ENCODE results near the gene NANOGP8. TPM values are rescaled to one million over a fixed set of nuclear protein-coding genes. Genes with fewer than 3 reads are reported as not detected.
A peak's percentile ranks its signal among the peaks of the same experiment; 100 is the strongest.

The NANOGP8 gene
- total RNA-seq, 1 experiment from 2014 or later, result not detected

DNA sequence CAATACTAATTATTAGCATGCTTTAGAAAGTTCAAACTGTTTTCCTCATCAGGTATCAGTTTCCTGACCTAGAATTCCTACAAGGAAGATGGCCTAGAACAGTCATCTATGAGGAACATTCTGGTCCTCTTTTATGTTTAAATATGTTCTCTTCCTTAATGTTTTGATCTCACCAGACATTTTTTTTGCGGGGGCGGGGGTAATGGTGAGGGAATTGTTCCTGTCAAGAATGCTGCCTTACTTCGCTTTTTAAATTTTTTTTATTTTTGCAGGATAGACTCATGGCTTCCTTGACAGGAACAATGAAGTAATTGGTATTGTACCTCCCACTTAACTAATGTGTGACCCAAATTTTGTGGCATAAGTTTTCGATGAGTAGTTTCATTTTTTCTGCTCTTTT, 44.3 kb upstream of the NANOGP8 start:
- CTCF ChIA-PET, result no interaction called here

DNA sequence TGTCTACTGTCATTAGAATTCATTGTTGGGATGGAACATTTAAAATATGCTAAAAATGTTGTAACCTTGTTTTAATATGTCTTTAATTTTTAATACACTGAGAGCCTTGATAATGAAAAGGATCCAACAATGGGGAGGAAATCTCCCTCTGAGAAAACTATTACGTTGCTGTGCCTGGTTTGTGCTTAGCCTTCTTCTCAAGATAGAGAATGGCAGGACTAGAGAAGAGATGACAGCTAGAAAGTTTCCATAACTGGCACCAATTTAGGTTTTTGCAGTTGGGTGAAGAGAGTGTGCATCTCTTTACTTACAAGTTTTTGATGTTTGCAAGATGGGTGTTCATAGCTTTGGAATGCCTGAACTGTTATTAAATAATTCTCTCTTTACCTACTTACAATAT, 42.6 kb upstream of the NANOGP8 start:
- H3K9me3 ChIP-seq (ENCODE audit: low read depth, low read length, poor library complexity, severe bottlenecking), result no peaks in the 10 kb centered on the region
- H3K27me3 ChIP-seq (replicated peaks; ENCODE audit: insufficient read depth, low read depth, low read length, poor library complexity), result no peaks in the 10 kb centered on the region
- POLR2A ChIA-PET (ENCODE audit: low non-redundant PET), result no interaction called here
- no peak overlapping the region for H3K27ac ChIP-seq (ENCODE audit: low read depth, low read length, poor library complexity, severe bottlenecking)
- intact Hi-C loops (cut with micrococcal nuclease; ENCODE audit: unreplicated experiment), result no loop called here
- CTCF ChIA-PET, result no interaction called here
- BruUV-seq (replicated peaks), result no TSS peak
- H3K4me1 ChIP-seq (ENCODE audit: insufficient read depth, low read length, poor library complexity, severe bottlenecking), result no peaks in the 10 kb centered on the region
- no peaks in the 10 kb centered on the region for H3K36me3 ChIP-seq (ENCODE audit: insufficient read depth, low read length, poor library complexity, severe bottlenecking)
- H3K4me3 ChIP-seq (ENCODE audit: low read depth, low read length, poor library complexity, severe bottlenecking), result no peak overlapping the region
- peak; percentile 22 for DNase-seq (ENCODE audit: low spot score)
- TF ChIP-seq EZH2 (IDR thresholded peaks at IDR 0.05; ENCODE audit: borderline replicate concordance, low read depth, low read length, poor library complexity, severe bottlenecking), result no peak
- TF ChIP-seq, protein P1, sequence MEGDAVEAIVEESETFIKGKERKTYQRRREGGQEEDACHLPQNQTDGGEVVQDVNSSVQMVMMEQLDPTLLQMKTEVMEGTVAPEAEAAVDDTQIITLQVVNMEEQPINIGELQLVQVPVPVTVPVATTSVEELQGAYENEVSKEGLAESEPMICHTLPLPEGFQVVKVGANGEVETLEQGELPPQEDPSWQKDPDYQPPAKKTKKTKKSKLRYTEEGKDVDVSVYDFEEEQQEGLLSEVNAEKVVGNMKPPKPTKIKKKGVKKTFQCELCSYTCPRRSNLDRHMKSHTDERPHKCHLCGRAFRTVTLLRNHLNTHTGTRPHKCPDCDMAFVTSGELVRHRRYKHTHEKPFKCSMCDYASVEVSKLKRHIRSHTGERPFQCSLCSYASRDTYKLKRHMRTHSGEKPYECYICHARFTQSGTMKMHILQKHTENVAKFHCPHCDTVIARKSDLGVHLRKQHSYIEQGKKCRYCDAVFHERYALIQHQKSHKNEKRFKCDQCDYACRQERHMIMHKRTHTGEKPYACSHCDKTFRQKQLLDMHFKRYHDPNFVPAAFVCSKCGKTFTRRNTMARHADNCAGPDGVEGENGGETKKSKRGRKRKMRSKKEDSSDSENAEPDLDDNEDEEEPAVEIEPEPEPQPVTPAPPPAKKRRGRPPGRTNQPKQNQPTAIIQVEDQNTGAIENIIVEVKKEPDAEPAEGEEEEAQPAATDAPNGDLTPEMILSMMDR (conservative IDR thresholded peaks at IDR 0.05; ENCODE audit: low read depth, low read length), result no peak

More for the DNA sequence above, 44.3 kb upstream of the NANOGP8 start:
- no peak for DNase-seq (ENCODE audit: low spot score)
- no peaks in the 10 kb centered on the region for H3K9me3 ChIP-seq (ENCODE audit: low read depth, low read length, poor library complexity, severe bottlenecking)
- intact Hi-C loops (cut with micrococcal nuclease; ENCODE audit: unreplicated experiment), result no loop called here
- no peaks in the 10 kb centered on the region for H3K36me3 ChIP-seq (ENCODE audit: insufficient read depth, low read length, poor library complexity, severe bottlenecking)
- POLR2A ChIA-PET (ENCODE audit: low non-redundant PET), result no interaction called here
- BruUV-seq (replicated peaks), result no TSS peak
- H3K4me3 ChIP-seq (ENCODE audit: low read depth, low read length, poor library complexity, severe bottlenecking), result no peak overlapping the region
- no peak overlapping the region for H3K27ac ChIP-seq (ENCODE audit: low read depth, low read length, poor library complexity, severe bottlenecking)
- no peaks in the 10 kb centered on the region for H3K4me1 ChIP-seq (ENCODE audit: insufficient read depth, low read length, poor library complexity, severe bottlenecking)
- no peaks in the 10 kb centered on the region for H3K27me3 ChIP-seq (replicated peaks; ENCODE audit: insufficient read depth, low read depth, low read length, poor library complexity)
- no peak for TF ChIP-seq EZH2 (IDR thresholded peaks at IDR 0.05; ENCODE audit: borderline replicate concordance, low read depth, low read length, poor library complexity, severe bottlenecking)
- TF ChIP-seq, protein P1 (conservative IDR thresholded peaks at IDR 0.05; ENCODE audit: low read depth, low read length), result no peak

DNA sequence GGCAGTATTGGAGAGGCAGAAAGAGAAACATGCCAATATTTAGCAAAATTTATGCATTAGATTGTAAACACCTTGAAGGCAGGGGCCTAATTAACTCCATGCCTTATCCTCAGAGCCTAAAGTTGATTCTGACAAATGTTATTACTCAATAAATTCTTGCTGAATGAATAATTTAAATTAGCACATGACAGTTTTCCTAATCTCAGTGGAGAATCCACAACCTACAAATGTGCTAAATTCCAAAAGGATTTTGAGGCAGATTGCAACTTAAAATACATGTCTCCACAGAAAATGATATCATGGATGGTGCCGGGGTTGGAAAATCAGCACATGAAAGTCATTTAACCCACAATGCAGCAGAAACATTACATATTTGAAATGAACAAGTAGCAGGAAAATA, 41.1 kb upstream of the NANOGP8 start:
- no peak for DNase-seq (ENCODE audit: low spot score)
- Histone ChIP-seq H3K27me3 (replicated peaks; ENCODE audit: insufficient read depth, low read depth, low read length, poor library complexity) (no peaks in the 10 kb centered on the region), H3K4me1 (ENCODE audit: insufficient read depth, low read length, poor library complexity, severe bottlenecking) (no peaks in the 10 kb centered on the region), H3K27ac (ENCODE audit: low read depth, low read length, poor library complexity, severe bottlenecking) (no peak overlapping the region), H3K4me3 (ENCODE audit: low read depth, low read length, poor library complexity, severe bottlenecking) (no peak overlapping the region), H3K36me3 (ENCODE audit: insufficient read depth, low read length, poor library complexity, severe bottlenecking) (no peaks in the 10 kb centered on the region), H3K9me3 (ENCODE audit: low read depth, low read length, poor library complexity, severe bottlenecking) (no peaks in the 10 kb centered on the region)
- intact Hi-C loops (cut with micrococcal nuclease; ENCODE audit: unreplicated experiment), result no loop called here
- POLR2A ChIA-PET (ENCODE audit: low non-redundant PET), result no interaction called here
- no TSS peak for BruUV-seq (replicated peaks)
- CTCF ChIA-PET, result no interaction called here
- TF ChIP-seq, protein P1 (conservative IDR thresholded peaks at IDR 0.05; ENCODE audit: low read depth, low read length), result no peak
- TF ChIP-seq EZH2 (IDR thresholded peaks at IDR 0.05; ENCODE audit: borderline replicate concordance, low read depth, low read length, poor library complexity, severe bottlenecking), result no peak

Data from A673 (cell line).